ENCODE results near the gene PRAF2.
A peak's percentile ranks its signal among the peaks of the same experiment; 100 is the strongest.

PRAF2 gene

DNA sequence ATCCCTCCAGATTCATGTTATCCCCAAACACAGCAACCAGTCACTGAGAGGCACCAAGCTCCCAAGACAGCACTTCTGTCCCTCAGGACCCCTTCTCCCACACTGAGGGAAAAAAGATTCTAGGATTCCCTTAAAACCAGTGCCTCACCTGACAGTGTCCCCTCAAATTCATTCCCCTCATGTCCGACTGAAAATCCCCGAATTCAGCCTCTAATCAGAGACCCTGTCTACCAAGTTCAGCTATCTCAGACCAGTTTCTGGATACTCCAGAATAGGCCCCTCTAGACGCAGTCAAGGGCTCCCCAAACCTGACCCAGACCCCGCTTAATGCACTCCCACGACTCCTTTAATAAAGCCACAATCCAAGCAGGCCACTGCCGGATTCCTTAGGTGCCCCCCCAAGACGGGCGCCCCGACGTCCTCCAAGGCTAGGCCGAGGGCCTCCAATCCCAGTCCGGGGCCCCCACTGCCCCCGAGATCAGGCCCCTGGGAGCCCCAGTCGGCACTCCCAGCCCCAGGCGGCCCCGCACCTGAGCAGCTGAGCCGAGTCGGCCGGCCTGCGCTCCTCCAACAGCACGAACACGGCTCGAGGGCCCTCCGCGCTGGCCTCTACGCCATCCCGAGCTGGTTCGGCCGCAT is 31.1 kb downstream of the PRAF2 start:
- DNase-seq (ENCODE audit: low read depth in 2 of 2) = no peak

DNA sequence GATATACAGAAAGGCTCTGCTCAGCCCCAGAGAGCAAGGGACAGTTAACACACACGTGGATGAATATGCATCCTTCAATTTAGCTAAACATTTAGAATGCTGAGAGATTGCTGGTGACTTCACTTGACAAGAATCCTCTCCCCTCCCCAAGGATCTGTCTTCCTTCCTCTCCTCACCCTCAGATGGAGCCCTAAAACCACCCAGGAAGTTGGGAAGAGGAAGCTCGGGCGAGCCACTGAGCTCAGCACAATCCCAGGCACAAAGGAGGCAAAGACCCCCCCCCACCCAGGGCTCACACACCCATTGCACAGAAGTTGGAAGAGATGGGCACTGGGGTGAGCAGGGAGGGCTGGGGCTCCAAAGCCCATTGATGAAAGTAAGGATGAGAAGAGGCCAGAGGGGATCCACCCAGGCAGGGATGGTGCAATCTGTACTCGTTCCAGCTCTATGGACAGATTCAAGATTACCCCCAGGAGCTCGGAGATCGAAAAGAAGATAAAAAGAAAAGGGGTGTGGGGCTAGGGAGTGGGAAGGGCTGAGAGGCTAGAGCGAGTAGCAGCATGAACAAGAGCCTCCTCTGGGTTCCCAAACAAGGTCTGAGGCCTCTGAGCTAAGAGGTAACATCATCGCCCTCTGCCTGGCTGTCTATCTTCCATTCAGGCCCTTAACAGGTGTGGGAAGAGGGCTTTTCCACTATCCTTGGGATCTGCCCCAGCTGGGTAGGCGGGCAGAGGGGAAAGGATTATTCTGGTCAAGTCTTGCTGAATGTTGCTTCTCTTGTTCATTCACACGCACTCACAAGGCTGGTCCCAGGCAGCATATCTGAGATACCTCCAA is 31.8 kb downstream of the PRAF2 start:
- DNase-seq (ENCODE audit: low read depth in 2 of 2) = no peak

DNA sequence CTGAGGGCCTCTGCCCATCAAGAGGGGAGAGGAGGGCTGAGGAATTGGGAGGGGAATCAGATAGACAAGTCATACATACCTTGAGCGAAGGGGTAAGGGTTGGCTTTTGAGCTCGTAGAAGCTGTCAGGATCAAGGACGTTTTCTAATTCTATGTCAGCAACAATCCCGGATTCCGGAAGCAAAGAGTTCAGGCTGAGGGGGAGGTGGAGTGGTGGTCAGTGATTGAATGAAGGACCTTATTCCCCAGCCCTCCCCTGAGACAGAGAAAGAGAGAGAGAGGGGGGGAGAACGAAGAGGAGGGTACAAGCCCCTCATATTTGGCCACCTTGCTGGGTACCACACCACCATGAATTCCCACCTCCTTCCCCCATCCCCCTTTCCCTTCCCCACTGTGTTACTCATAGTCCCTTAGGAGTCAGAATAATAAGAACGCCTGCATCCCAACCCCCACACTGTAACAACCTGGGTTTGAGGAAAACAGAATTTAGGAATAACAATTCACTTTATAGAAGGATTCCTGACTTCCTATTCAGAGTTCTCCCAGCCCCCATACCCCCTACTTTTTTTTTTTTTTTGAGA is 33.3 kb downstream of the PRAF2 start:
- DNase-seq (ENCODE audit: low read depth in 2 of 2) = no peak

GRCh38 chrX:49039598-49040375 is 34.0 kb downstream of the PRAF2 start:
- DNase-seq (ENCODE audit: low read depth in 2 of 2) = peak; percentile 18 to 26

- DNase-seq (ENCODE audit: low read depth in 2 of 2) = no peak
Observed at GRCh38 chrX:49037883-49038475, 35.8 kb downstream of the PRAF2 start.

DNA sequence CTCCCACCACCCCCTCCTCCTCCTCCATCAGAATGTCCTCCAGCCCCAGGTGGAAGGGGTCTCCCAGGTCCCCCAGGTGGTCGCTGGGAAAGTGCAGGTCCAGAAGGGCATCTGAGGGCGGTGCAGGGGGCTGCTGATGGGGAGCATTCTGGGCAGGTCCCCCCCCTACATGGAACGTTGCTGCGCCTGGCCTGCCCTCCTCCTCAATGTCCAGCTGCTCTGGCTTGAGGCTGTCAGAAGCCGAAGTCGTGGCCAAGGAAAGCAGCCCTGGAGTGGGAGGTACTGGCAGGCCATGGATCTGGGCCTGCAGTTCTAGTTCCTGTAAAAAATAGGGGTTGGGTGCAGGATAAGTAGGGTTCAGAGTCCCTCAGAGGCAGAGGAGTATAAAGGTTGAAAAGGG is 43.5 kb downstream of the PRAF2 start:
- no peak for DNase-seq (ENCODE audit: low read depth in 2 of 2)

- DNase-seq (ENCODE audit: low read depth in 2 of 2) = no peak
Observed at GRCh38 chrX:49029876-49030275, 43.9 kb downstream of the PRAF2 start.

Data from activated CD4-positive, alpha-beta T cell treated with anti-CD3 and anti-CD28 coated beads for 24 hours (primary cell).